HCT116 (cell line): ENCODE results near the gene IFI35. TPM values are rescaled to one million over a fixed set of nuclear protein-coding genes. Genes with fewer than 3 reads are reported as not detected.

Experiments used
- ATAC-seq: fragments of 200-7000 bp; cut with Tn5 transposase; 2 replicates; pipeline ENCODE4 v1.9.1; 2020; ENCODE audit warnings: mild to moderate bottlenecking, moderate library complexity
- BruUV-seq: library from RNA; stranded (reverse); fragments of 400-500 nt; replicated peaks from 2 replicates; lab custom pipeline; 2021; lab: Mats Ljungman, UMichigan
- CTCF ChIA-PET: fragments of 300-600 bp; sonication (Branson Sonifier 250); formaldehyde crosslinking; loops from one replicate; lab custom pipeline; 2021; ENCODE audit warnings: antibody characterized with exemption; lab: Charles Lee
- POLR2A ChIA-PET: fragments of 300-600, 350-600 bp; sonication (Branson Sonifier 250); formaldehyde crosslinking; loops from one replicate; lab custom pipeline; 2021; ENCODE audit warnings: antibody characterized with exemption; lab: Charles Lee
- RAD21 ChIA-PET, 2 experiments: fragments of 300-600 bp; sonication (Branson Sonifier 250); formaldehyde crosslinking; loops; one replicate each; lab custom pipeline; 2023; ENCODE audit warnings: low total read pairs in 2 of 2; ENCODE audit not compliant: uncharacterized antibody in 2 of 2, unreplicated experiment in 2 of 2, low non-redundant PET in 1 of 2; lab: Charles Lee
- DNase-seq: peaks from one replicate; pipeline ENCODE4 v3.0.0-alpha.2; 2010; ENCODE audit warnings: low read depth, low spot score
- H2AFZ ChIP-seq: fragments of 200-600 bp; shearing (Covaris generic), sonication (generic); 2 replicates; pipeline ENCODE4 v1.6.1; 2017; ENCODE audit warnings: low read depth, mixed run types, mixed read lengths, antibody characterized with exemption, low read length; ENCODE audit not compliant: poor library complexity, severe bottlenecking
- H3K27ac ChIP-seq: 2 replicates; pipeline ENCODE4 v1.5.1; 2012; ENCODE audit warnings: low read depth, low read length
- H3K27me3 ChIP-seq: fragments of 200-600 bp; sonication (generic); 2 replicates; pipeline ENCODE4 v1.6.1; 2016; ENCODE audit warnings: mixed run types, low read length, mixed read lengths; ENCODE audit not compliant: insufficient read depth
- H3K36me3 ChIP-seq, 2 experiments: fragments of 200-500 bp in 1 of 2; fragments of 200-600 bp in 1 of 2; sonication (Bioruptor generic) in 1 of 2; sonication (generic) in 1 of 2; 2 replicates each; pipeline versions ENCODE4 v1.5.1 to v1.6.1; 2014 to 2016; ENCODE audit warnings: low read length in 2 of 2, inconsistent platforms in 1 of 2, mixed read lengths in 1 of 2, mixed run types in 1 of 2; ENCODE audit not compliant: insufficient read depth in 2 of 2, control insufficient read depth in 1 of 2
- H3K4me1 ChIP-seq, 2 experiments: fragments of 200-600 bp in 1 of 2; sonication (generic) in 1 of 2; 2 replicates each; pipeline versions ENCODE4 v1.5.1 to v1.6.1; 2012 to 2017; ENCODE audit warnings: low read length in 2 of 2, inconsistent platforms in 1 of 2, mild to moderate bottlenecking in 1 of 2, mixed read lengths in 1 of 2, mixed run types in 1 of 2, moderate library complexity in 1 of 2; ENCODE audit not compliant: insufficient read depth in 2 of 2, control insufficient read depth in 1 of 2
- H3K4me2 ChIP-seq: fragments of 200-600 bp; sonication (generic); 2 replicates; pipeline ENCODE4 v1.6.1; 2017; ENCODE audit warnings: mixed run types, low read length, mixed read lengths
- H3K4me3 ChIP-seq, 2 experiments: fragments of 200-600 bp in 1 of 2; sonication (generic) in 1 of 2; replicated peaks in 1 of 2; 2 replicates each; pipeline ENCODE4 v1.5.1; 2011 to 2016; ENCODE audit warnings: low read length in 2 of 2, control low read depth in 1 of 2, low read depth in 1 of 2, mild to moderate bottlenecking in 1 of 2, mixed read lengths in 1 of 2, mixed run types in 1 of 2
- H3K79me2 ChIP-seq: fragments of 200-600 bp; sonication (generic); 2 replicates; pipeline ENCODE4 v1.6.1; 2017; ENCODE audit warnings: mild to moderate bottlenecking, mixed run types, low read length, moderate library complexity, mixed read lengths; ENCODE audit not compliant: insufficient read depth
- H3K9ac ChIP-seq: fragments of 200-600 bp; sonication (generic); 2 replicates; pipeline ENCODE4 v1.6.1; 2016; ENCODE audit warnings: low read length, mixed read lengths
- H3K9me2 ChIP-seq: fragments of 200-600 bp; sonication (generic), shearing (Covaris generic); 2 replicates; pipeline ENCODE4 v1.6.1; 2017; ENCODE audit warnings: mixed run types, mild to moderate bottlenecking, moderate library complexity; ENCODE audit not compliant: insufficient read depth
- H3K9me3 ChIP-seq, 2 experiments: fragments of 200-500 bp in 1 of 2; fragments of 200-600 bp in 1 of 2; sonication (Bioruptor generic) in 1 of 2; sonication (generic) in 1 of 2; 2 replicates each; pipeline ENCODE4 v1.6.1; 2014 to 2017; ENCODE audit warnings: low read length in 2 of 2, mixed read lengths in 2 of 2, inconsistent platforms in 1 of 2, low read depth in 1 of 2, mild to moderate bottlenecking in 1 of 2, mixed run types in 1 of 2, moderate library complexity in 1 of 2; ENCODE audit not compliant: control insufficient read depth in 1 of 2, insufficient read depth in 1 of 2
- H4K20me1 ChIP-seq: fragments of 200-600 bp; sonication (generic), shearing (Covaris generic); 2 replicates; pipeline ENCODE4 v1.6.1; 2017; ENCODE audit warnings: mixed run types, mild to moderate bottlenecking, moderate library complexity; ENCODE audit not compliant: insufficient read depth
- CEBPB ChIP-seq: IDR thresholded peaks from 2 replicates; pipeline ENCODE4 v1.6.1; 2012; ENCODE audit warnings: low read depth
- FOSL1 ChIP-seq: IDR thresholded peaks from 2 replicates; pipeline ENCODE4 v1.6.1; 2012; ENCODE audit warnings: low read depth
- JUND ChIP-seq: IDR thresholded peaks from 2 replicates; pipeline ENCODE4 v1.6.1; 2012
- POLR2AphosphoS5 ChIP-seq: IDR thresholded peaks from 2 replicates; pipeline ENCODE4 v1.6.1; 2011; ENCODE audit warnings: mild to moderate bottlenecking, low read depth, low read length, moderate library complexity
- RAD21 ChIP-seq: IDR thresholded peaks from 2 replicates; pipeline ENCODE4 v1.6.1; 2012; ENCODE audit warnings: low read depth, mild to moderate bottlenecking
- REST ChIP-seq: IDR thresholded peaks from 2 replicates; pipeline ENCODE4 v1.6.1; 2012; ENCODE audit warnings: low read depth
- SIN3A ChIP-seq: IDR thresholded peaks from 2 replicates; pipeline ENCODE4 v1.6.1; 2012; ENCODE audit warnings: low read depth
- SP1 ChIP-seq: IDR thresholded peaks from 2 replicates; pipeline ENCODE4 v1.6.1; 2012; ENCODE audit warnings: low read depth
- SRF ChIP-seq: IDR thresholded peaks from 2 replicates; pipeline ENCODE4 v1.6.1; 2012; ENCODE audit warnings: low read depth
- ZBTB33 ChIP-seq: IDR thresholded peaks from 2 replicates; pipeline ENCODE4 v1.6.1; 2011; ENCODE audit warnings: mild to moderate bottlenecking, low read length, moderate library complexity; ENCODE audit not compliant: insufficient replicate concordance; ENCODE audit errors: extremely low read depth
- ZFX ChIP-seq: fragments of 450-650 bp; IDR thresholded peaks from 2 replicates; pipeline ENCODE4 v1.6.1; 2017
- ZNF274 ChIP-seq: fragments of 200-500 bp; sonication (Bioruptor generic); IDR thresholded peaks from 2 replicates; pipeline ENCODE4 v1.6.1; 2014; ENCODE audit warnings: mild to moderate bottlenecking, low read depth, low read length, inconsistent platforms
- intact Hi-C: fragments of 100-400 bp; cut with micrococcal nuclease; formaldehyde crosslinking; loops from 2 replicates; pipeline ENCODE4 v1.10.0; 2022
- total RNA-seq: library from RNA; stranded (reverse); gene quantifications from one replicate; pipeline ENCODE4 v1.2.1, GENCODE V29; 2021; ENCODE audit not compliant: unreplicated experiment

The IFI35 gene
- total RNA-seq, 1 experiment from 2014 or later: 14.8 TPM

DNA sequence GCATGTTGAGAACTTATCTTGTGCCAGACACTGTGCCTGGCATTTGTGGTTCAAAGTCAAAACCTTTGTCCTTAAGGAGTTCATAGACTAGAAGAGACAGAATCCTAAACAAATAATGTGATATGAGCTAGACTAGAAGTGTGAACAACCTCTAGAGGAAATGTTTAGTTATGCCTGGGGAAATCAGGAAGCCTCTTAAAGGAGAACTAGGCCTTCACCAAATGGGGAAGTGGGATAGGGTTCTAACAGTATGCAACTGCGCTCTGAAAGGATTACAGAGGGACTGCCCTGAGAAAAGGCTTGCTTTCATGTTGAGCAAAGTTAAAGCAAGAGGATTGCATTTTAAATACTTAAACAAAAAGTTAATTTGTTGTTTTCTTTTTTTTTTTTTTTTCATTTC lies 21.4 kb upstream of the IFI35 start:
- TF ChIP-seq ZFX (no peak), REST (no peak), SIN3A (no peak), CEBPB (no peak), SP1 (no peak), RAD21 (no peak), FOSL1 (no peak), SRF (no peak), JUND (no peak), POLR2AphosphoS5 (no peak), ZNF274 (no peak), ZBTB33 (no peak)
- Histone ChIP-seq H2AFZ (no peak overlapping the region), H3K36me3 (peaks cover 27 to 36% of the 10 kb centered on the region in 2 experiments; a peak in 3 of 4 replicates), H3K27ac (no peak overlapping the region), H3K27me3 (no peaks in the 10 kb centered on the region), H3K4me3 (no peak overlapping the region), H3K9ac (no peak overlapping the region), H3K9me3 (no peaks in the 10 kb centered on the region), H4K20me1 (no peaks in the 10 kb centered on the region), H3K79me2 (peaks cover 40% of the 10 kb centered on the region), H3K9me2 (no peaks in the 10 kb centered on the region), H3K4me1 (peaks cover 0 to 25% of the 10 kb centered on the region in 2 experiments; a peak in 2 of 4 replicates), H3K4me2 (no peak overlapping the region)
- RAD21 ChIA-PET: no interaction called here
- CTCF ChIA-PET: interaction anchor here (1.4 kb wide), 1 partner anchor 12 kb away, joined by 5 read pairs; no protein-coding TSS in a partner anchor
- intact Hi-C loops: no loop called here
- ATAC-seq (no peak), DNase-seq (no peak)
- POLR2A ChIA-PET: interaction anchor here (1.7 kb wide), 1 partner anchor 13 kb away, joined by 8 read pairs; the partner anchor contains the start of gene RPL27
- no TSS peak for BruUV-seq
